ENCODE data around the gene SHPK.

The SHPK gene

GRCh38 chr17:3660311-3660891 is 24.4 kb upstream of the SHPK start:
- no peak for DNase-seq (ENCODE audit: low read depth, low spot score)

DNA sequence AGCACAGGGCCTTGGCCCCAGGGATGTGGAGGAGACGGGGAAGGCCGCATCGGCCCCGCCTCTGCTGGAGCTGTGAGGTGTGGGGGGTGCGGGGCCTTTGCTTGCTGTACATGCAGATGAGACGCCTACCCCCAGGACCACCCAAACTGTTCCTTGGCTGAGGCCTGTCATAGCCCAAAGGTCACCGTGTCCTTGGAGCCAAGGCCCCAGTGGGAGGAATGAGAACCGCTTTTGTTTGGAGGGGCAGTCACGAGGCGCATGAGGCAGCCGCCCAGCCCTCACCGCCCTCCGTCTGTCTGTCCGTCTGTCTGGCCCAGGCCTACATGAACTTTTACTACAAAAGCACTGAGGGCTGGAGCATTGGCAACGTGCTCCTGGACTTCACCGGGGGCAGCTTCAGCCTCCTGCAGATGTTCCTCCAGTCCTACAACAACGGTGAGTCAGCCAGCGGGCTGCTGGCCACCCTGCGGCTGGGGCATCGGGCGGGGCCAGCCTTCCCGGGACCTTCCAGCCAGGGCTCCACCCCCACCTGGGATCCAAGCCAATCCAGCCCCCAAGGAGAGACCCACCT is 23.6 kb upstream of the SHPK start:
- DNase-seq (ENCODE audit: low read depth, low spot score), result no peak

DNA sequence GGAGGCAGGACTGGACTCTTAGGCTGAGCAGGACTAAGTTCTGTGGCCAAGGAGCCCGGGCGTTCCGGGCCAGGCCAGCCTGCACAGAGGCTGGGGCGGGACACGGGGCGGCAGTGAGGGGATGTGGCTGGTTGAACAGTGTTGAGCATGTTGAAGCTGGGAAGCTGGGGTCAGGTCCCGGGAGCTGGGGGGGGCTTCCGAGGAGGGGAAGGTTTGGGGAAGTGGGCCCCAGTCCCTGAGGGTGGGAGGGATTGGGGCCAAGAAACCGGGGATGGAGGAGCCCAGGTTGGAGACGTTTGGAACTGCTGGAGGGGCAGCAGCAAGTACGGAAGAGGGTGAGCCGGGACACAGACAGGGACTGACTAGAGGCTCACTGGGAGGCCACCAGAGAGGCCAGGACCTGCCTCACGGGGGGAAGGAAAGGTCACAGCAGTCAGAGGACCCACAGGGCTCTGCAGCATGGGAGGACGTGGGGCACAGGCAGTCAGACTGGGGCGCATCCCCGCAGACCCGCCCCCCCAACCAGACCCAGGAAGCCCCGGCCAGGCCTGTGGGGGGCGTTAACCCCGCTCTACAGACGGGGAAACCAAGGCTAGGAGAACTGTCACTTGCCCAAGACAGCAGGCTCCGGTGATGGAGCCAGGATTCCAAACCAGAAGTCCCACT is 22.9 kb upstream of the SHPK start:
- DNase-seq (ENCODE audit: low read depth, low spot score), result no peak

- DNase-seq (ENCODE audit: low read depth, low spot score), result no peak
Measured at GRCh38 chr17:3657874-3658783, 22.1 kb upstream of the SHPK start.

DNA sequence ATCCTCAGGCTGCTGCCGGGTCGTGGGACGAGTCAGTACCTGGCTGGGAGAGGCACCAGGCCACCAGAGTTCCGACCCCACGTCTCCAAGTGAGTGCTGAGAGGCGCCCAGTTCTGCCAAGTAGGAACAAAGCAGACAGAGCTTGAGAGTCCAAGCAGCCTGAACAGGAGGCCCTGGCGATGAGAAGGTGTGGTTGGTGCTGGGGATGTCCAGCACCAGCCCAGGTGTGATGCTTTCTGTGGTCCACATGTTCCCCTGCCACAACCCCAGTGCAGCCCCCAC is 21.5 kb upstream of the SHPK start:
- DNase-seq (ENCODE audit: low read depth, low spot score), result no peak

GRCh38 chr17:3656755-3657587 is 20.9 kb upstream of the SHPK start:
- DNase-seq (ENCODE audit: low read depth, low spot score), result no peak

GRCh38 chr17:3656353-3656752 is 20.3 kb upstream of the SHPK start:
- no peak for DNase-seq (ENCODE audit: low read depth, low spot score)

DNA sequence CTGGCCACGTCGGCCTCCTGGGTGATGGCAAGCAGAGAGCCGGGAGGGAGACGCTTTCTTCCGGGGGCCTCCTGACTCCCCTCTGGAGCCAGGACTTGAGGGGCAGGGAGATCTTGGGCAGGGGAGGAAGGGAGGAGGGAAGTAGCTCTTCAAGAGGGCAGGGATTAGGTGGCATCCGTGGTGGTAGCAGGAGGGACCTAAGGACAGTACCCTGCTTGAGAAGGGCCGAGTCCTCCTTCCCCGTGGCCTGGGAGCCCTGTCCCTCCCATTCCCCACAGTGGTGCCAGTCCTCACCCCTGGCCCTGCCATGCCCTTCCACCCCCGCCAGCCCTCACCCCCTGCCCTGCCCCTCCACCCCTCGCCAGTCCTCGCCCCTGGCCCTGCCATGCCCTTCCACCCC is 19.7 kb upstream of the SHPK start:
- DNase-seq (ENCODE audit: low read depth, low spot score), result no peak

DNA sequence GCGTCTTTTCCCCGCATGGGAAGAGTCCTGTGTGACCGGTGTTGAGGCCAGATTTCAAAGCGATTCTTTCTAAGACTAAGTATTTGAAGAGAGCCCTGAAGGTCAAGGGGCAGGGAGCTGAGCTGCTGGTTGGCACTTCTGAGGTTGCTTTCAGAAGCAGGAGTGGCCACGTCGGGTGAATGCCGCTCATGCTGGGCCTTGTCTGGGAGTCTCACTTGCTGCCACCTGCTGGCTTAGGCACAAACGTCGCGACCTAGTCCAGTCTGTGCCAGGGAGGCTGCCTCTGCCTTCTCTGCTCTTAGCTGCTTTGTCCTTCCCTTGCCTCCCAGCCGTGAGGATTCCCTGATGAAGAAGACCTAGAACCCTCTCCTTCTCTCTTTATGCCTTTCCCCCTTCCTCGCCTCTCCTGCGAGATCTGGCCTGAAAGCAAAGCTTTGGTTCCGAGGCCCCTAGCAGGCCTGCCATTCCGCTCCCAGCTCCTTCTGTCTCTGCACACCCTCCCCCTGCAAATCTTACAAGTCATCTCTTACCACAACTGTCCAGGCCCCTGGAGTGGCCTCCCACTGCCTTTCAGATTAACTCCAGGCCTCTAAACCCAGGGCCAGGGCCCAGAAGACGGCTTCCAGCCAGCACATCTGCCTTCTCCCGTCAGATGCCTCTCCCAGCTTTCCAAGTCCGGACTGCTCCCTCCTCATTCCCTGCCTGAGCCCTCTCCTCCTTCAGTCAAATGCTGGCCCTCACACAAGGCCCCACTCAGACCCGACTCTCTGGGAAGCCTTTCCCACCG is 11.9 kb upstream of the SHPK start:
- DNase-seq (ENCODE audit: low read depth, low spot score), result no peak

DNA sequence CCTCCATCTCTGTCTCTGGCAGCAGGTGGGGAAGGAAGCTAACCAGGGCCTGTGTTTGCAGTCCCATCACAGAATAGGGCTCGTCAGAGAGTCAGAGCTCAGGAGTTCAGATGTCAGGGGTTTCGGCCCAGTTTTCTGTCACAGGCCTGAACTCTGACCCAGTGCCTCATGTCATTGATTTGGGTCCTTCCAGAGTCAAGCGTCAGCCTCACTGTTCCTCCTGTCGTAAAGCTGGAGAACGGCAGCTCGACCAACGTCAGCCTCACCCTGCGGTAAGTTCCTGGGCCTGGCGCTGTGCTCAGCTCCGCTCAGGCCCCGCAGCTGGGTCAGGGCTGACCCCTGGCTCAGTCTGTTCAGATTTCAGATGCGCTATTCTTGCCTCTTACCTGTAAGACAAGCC is 11.2 kb upstream of the SHPK start:
- no peak for DNase-seq (ENCODE audit: low read depth, low spot score)

- DNase-seq (ENCODE audit: low read depth, low spot score), result no peak
Measured at GRCh38 chr17:3645310-3645709, 9.3 kb upstream of the SHPK start.

GRCh38 chr17:3643889-3644349 is 7.9 kb upstream of the SHPK start:
- DNase-seq (ENCODE audit: low read depth, low spot score), result no peak

DNA sequence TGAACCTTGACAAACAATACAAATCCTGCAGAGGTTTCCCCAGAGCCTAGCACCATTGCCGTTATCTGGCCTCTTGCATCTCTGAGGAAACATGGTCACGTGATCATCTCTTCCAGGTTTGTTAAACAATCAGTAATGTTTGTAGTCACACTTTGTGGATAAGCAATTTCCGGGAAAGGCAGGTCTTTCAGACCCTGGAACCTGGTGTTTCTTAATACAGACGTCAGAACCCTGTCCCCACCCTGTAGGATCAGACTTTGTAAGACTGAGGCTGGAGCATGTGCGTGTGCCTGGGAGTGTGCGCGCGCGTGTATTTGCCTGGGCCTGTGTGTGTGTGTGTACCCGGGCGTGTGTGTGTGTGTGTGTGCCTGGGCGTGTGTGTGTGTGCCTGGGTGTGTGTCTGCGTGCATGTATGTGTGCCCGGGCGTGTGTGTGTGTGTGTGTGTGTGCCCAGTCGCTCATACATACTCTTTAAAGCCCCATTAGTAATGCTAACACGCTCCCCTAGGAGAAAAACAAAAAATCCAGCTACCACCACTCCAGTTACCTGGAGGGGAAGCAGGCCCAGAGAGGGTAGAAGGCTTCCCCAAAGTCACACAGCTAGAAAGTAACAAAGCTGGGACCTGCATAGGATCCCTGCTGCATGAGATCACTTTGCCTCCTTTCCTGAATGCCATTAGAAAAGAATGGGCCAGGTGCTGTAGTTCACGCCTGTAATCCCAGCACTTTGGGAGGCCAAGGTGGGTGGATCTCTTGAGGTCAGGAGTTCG is 5.9 kb upstream of the SHPK start:
- DNase-seq (ENCODE audit: low read depth, low spot score), result no peak

GRCh38 chr17:3641014-3641413 is 5.0 kb upstream of the SHPK start:
- no peak for DNase-seq (ENCODE audit: low read depth, low spot score)

DNA sequence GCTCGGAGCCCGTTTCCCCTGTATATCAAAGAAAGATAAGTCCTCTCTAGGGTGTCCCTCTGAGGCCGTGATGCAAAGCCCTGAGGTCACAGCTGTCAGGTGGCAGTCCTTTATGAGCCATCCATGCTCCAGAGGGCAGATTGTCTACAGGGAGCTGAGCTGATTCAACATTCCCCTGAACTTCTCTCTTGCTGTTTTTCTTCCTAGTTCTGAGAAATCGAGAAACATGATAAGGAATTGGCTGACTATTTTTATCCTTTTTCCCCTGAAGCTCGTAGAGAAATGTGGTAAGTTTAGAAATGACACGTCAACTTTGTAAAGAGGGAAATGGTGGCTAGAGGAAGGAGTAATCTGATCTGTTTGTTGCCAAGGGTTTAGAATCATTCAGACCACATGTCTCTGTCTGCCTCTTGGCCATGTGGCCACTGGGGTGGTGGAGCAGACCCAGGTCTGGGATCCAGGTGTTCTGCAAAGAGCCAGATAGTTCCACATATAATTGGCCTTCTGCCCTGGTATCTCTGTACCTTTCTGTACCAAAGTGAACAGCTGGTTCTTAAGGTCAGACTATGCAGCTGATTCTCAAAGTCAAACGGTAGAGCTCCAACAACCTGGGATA is 4.0 kb upstream of the SHPK start:
- no peak for DNase-seq (ENCODE audit: low read depth, low spot score)

GRCh38 chr17:3636908-3637373 is 891 bp upstream of the SHPK start:
- DNase-seq (ENCODE audit: low read depth, low spot score), result no peak

DNA sequence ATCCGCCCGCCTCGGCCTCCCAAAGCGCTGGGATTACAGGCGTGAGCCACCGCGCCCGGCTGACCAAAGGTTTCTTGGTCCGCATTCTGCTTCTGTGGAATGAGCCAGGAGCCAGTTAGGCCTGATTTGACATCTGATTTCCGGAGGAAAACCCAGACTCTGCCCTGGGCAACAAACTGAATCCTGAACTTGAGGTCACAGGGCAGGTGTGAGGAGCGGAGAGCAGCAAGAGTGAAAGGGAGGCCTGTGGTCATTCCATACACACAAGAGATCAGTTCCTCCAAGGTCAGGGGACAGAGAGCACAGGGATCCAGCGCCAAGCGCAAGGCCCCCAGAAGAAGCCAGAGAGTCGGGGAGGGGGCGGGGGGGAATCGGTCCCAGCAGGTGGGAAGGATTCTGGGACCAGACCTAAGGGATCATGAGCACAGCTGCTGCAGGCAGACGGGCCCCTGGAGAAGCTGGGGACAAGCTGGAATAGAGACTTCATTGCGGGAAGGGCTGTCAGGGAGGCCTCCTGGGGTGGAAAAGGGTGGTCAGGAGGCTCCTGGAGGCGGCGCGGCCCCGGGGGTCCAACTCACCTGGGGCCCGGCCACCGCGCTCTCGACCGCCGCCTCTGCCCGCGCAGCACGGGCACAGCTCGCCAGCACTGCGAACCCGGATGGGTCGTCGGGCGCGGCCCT is 436 bp downstream of the SHPK start:
- no peak for DNase-seq (ENCODE audit: low read depth, low spot score)

- no peak for DNase-seq (ENCODE audit: low read depth, low spot score)
Measured at GRCh38 chr17:3632287-3632686, 3.8 kb downstream of the SHPK start.

GRCh38 chr17:3630781-3631180 is 5.3 kb downstream of the SHPK start:
- DNase-seq (ENCODE audit: low read depth, low spot score), result no peak

All from iPS DF 19.7 (cell line).